NCI-H345 treated with DMSO at 0.1 percent for 48 hours (cell line): ENCODE results near the gene HCRTR1.

Experiments used
- DNase-seq: peaks from one replicate; lab custom pipeline; 2025; ENCODE audit not compliant: unreplicated experiment; lab: John Stamatoyannopoulos, UW

The HCRTR1 gene

GRCh38 chr1:31648641-31649357, 31.3 kb downstream of the HCRTR1 start:
- no peak for DNase-seq

GRCh38 chr1:31650161-31651088, 32.9 kb downstream of the HCRTR1 start:
- DNase-seq, result no peak

GRCh38 chr1:31651089-31651420, 33.6 kb downstream of the HCRTR1 start:
- DNase-seq, result no peak

GRCh38 chr1:31651766-31652165, 34.3 kb downstream of the HCRTR1 start:
- no peak for DNase-seq

- no peak for DNase-seq
Observed at GRCh38 chr1:31652891-31653499, 35.5 kb downstream of the HCRTR1 start.

- DNase-seq, result no peak
Observed at GRCh38 chr1:31653717-31654473, 36.4 kb downstream of the HCRTR1 start.

- DNase-seq, result no peak
Observed at GRCh38 chr1:31654474-31654776, 36.9 kb downstream of the HCRTR1 start.

- DNase-seq, result no peak
Observed at GRCh38 chr1:31655104-31655503, 37.6 kb downstream of the HCRTR1 start.

GRCh38 chr1:31655756-31656155, 38.3 kb downstream of the HCRTR1 start:
- DNase-seq, result no peak

- DNase-seq, result no peak
Observed at GRCh38 chr1:31657020-31657804, 39.7 kb downstream of the HCRTR1 start.

GRCh38 chr1:31657972-31658510, 40.6 kb downstream of the HCRTR1 start:
- DNase-seq, result no peak

- no peak for DNase-seq
Observed at GRCh38 chr1:31658721-31659120, 41.2 kb downstream of the HCRTR1 start.

- no peak for DNase-seq
Observed at GRCh38 chr1:31659889-31660288, 42.4 kb downstream of the HCRTR1 start.

- no peak for DNase-seq
Observed at GRCh38 chr1:31660871-31661455, 43.5 kb downstream of the HCRTR1 start.

GRCh38 chr1:31661856-31662255, 44.4 kb downstream of the HCRTR1 start:
- DNase-seq, result no peak

- DNase-seq, result no peak
Observed at GRCh38 chr1:31662463-31662862, 45.0 kb downstream of the HCRTR1 start.

GRCh38 chr1:31663622-31664452, 46.3 kb downstream of the HCRTR1 start:
- DNase-seq, result peak; percentile 15

- DNase-seq, result no peak
Observed at GRCh38 chr1:31664528-31664927, 47.0 kb downstream of the HCRTR1 start.

- DNase-seq, result no peak
Observed at GRCh38 chr1:31665234-31665878, 47.9 kb downstream of the HCRTR1 start.
